Lower lobe of right lung (tissue), 2 donors: Measurements from ENCODE around the gene SLC8A3. TPM values are rescaled to one million over a fixed set of nuclear protein-coding genes. Genes with fewer than 3 reads are reported as not detected.

Source experiments
- ATAC-seq, 2 donors: fragments of 200-7000 bp; cut with Tn5 transposase; one replicate each; pipeline ENCODE4 v1.9.1; 2020 to 2022; ENCODE audit warnings: mild to moderate bottlenecking in 2 of 2, moderate library complexity in 2 of 2
- DNase-seq: peaks from one replicate; pipeline ENCODE4 v3.0.0-alpha.2; 2020
- H3K27ac ChIP-seq: fragments of 200-600 bp; one replicate; pipeline ENCODE4 v1.8.0; 2022
- H3K27me3 ChIP-seq: fragments of 200-600 bp; one replicate; pipeline ENCODE4 v1.8.0; 2022; ENCODE audit warnings: low read depth
- H3K36me3 ChIP-seq: fragments of 200-600 bp; one replicate; pipeline ENCODE4 v1.8.0; 2022; ENCODE audit warnings: mild to moderate bottlenecking
- H3K4me1 ChIP-seq: fragments of 200-600 bp; one replicate; pipeline ENCODE4 v1.8.0; 2022
- H3K4me3 ChIP-seq: fragments of 200-600 bp; one replicate; pipeline ENCODE4 v1.8.0; 2022; ENCODE audit warnings: mild to moderate bottlenecking
- H3K9me3 ChIP-seq: fragments of 200-600 bp; one replicate; pipeline ENCODE4 v1.8.0; 2022
- CTCF ChIP-seq: fragments of 200-600 bp; IDR thresholded peaks from one replicate; pipeline ENCODE4 v1.8.0; 2022; ENCODE audit warnings: antibody characterized with exemption, mild to moderate bottlenecking
- intact Hi-C: fragments of 100-400 bp; cut with DNase I; formaldehyde crosslinking; loops from one replicate; pipeline ENCODE4 v1.11.0; 2022
- total RNA-seq: library from RNA; stranded (reverse); fragmentation: NEBNext Ultra II Directional; extraction: Animal tissue kit (Norgen Biotek cat#: 25700); gene quantifications from one replicate; pipeline ENCODE4 v1.2.1, GENCODE V29; 2021
- donor health status: DM: no; HTN: yes; CAD: no; lungs with severe emphysema.

Gene SLC8A3
- total RNA-seq, 1 donor from 2014 or later, result 1.9 TPM

- DNase-seq (no peak), ATAC-seq (no peak)
- no peak for TF ChIP-seq CTCF
- Histone ChIP-seq H3K27me3 (peaks cover 10% of the 10 kb centered on the region), H3K27ac (no peak overlapping the region), H3K36me3 (no peaks in the 10 kb centered on the region), H3K9me3 (no peaks in the 10 kb centered on the region), H3K4me1 (no peaks in the 10 kb centered on the region), H3K4me3 (no peak overlapping the region)
- intact Hi-C loops, result no loop called here
Observed at GRCh38 chr14:70116278-70116677, 72.5 kb downstream of the SLC8A3 start.

GRCh38 chr14:70114621-70115156 is 74.1 kb downstream of the SLC8A3 start:
- no peaks in the 10 kb centered on the region for H3K4me1 ChIP-seq
- no peak overlapping the region for H3K4me3 ChIP-seq
- no peaks in the 10 kb centered on the region for H3K9me3 ChIP-seq
- H3K36me3 ChIP-seq, result no peaks in the 10 kb centered on the region
- intact Hi-C loops, result no loop called here
- H3K27me3 ChIP-seq, result peaks cover 7% of the 10 kb centered on the region
- no peak for TF ChIP-seq CTCF
- H3K27ac ChIP-seq, result no peak overlapping the region
- no peak for DNase-seq
- ATAC-seq, result no peak

GRCh38 chr14:70113211-70113610 is 75.5 kb downstream of the SLC8A3 start:
- ATAC-seq, result no peak
- Histone ChIP-seq H3K27me3 (peaks cover 5% of the 10 kb centered on the region), H3K4me1 (no peaks in the 10 kb centered on the region), H3K9me3 (no peaks in the 10 kb centered on the region), H3K27ac (no peak overlapping the region), H3K4me3 (no peak overlapping the region), H3K36me3 (no peaks in the 10 kb centered on the region)
- DNase-seq, result no peak
- TF ChIP-seq CTCF, result no peak
- intact Hi-C loops, result no loop called here

- peaks cover 12% of the 10 kb centered on the region for H3K27me3 ChIP-seq
- no peak for DNase-seq
Observed at GRCh38 chr14:70108419-70108818, 80.3 kb downstream of the SLC8A3 start.

GRCh38 chr14:70107309-70107708 is 81.4 kb downstream of the SLC8A3 start:
- intact Hi-C loops, result no loop called here
- no peak for TF ChIP-seq CTCF
- Histone ChIP-seq H3K36me3 (no peaks in the 10 kb centered on the region), H3K4me1 (no peaks in the 10 kb centered on the region), H3K27me3 (peaks cover 18% of the 10 kb centered on the region), H3K4me3 (no peak overlapping the region), H3K9me3 (no peaks in the 10 kb centered on the region), H3K27ac (no peak overlapping the region)
- no peak for DNase-seq
- ATAC-seq, result no peak

More at GRCh38 chr14:70108419-70108818, 80.3 kb downstream of the SLC8A3 start:
- Histone ChIP-seq H3K36me3 (no peaks in the 10 kb centered on the region), H3K4me1 (no peaks in the 10 kb centered on the region), H3K9me3 (no peaks in the 10 kb centered on the region), H3K27ac (no peak overlapping the region), H3K4me3 (no peak overlapping the region)
- intact Hi-C loops, result no loop called here
- no peak for TF ChIP-seq CTCF
- no peak for ATAC-seq

- peaks cover 66% of the 10 kb centered on the region for H3K27me3 ChIP-seq
Observed at GRCh38 chr14:70100071-70100470, 88.7 kb downstream of the SLC8A3 start.

More at GRCh38 chr14:70100071-70100470, 88.7 kb downstream of the SLC8A3 start:
- no peak for ATAC-seq
- Histone ChIP-seq H3K36me3 (no peaks in the 10 kb centered on the region), H3K4me3 (no peak overlapping the region), H3K9me3 (no peaks in the 10 kb centered on the region), H3K27ac (no peak overlapping the region), H3K4me1 (peaks cover 13% of the 10 kb centered on the region)
- no peak for TF ChIP-seq CTCF
- no peak for DNase-seq
- intact Hi-C loops, result no loop called here
